Suprapubic skin (tissue), 4 donors: ENCODE results near the gene MAEA. TPM values are rescaled to one million over a fixed set of nuclear protein-coding genes. Genes with fewer than 3 reads are reported as not detected.

Experiments
- DNase-seq, 2 donors: peaks; one replicate each; pipeline ENCODE4 v3.0.0-alpha.2; 2019; ENCODE audit warnings: low spot score in 2 of 2
- H3K27ac ChIP-seq: fragments of 200-600 bp; sonication (generic); one replicate; pipeline ENCODE4 v1.5.1; 2019
- H3K27me3 ChIP-seq: fragments of 200-600 bp; sonication (generic); one replicate; pipeline ENCODE4 v1.5.1; 2019
- H3K36me3 ChIP-seq: fragments of 200-600 bp; sonication (generic); one replicate; pipeline ENCODE4 v1.5.1; 2019
- H3K4me1 ChIP-seq: fragments of 200-600 bp; sonication (generic); one replicate; pipeline ENCODE4 v1.5.1; 2019
- H3K4me3 ChIP-seq: fragments of 200-600 bp; sonication (generic); one replicate; pipeline ENCODE4 v1.5.1; 2019; ENCODE audit warnings: mild to moderate bottlenecking
- H3K9me3 ChIP-seq: fragments of 200-600 bp; sonication (generic); one replicate; pipeline ENCODE4 v1.5.1; 2019
- CTCF ChIP-seq, 2 donors: fragments of 200-600 bp in 1 of 2; fragments of 450-650 bp in 1 of 2; sonication (generic) in 1 of 2; IDR thresholded peaks; one replicate each; pipeline ENCODE4 v1.5.1; 2016 to 2019; ENCODE audit warnings: antibody characterized with exemption in 2 of 2, mild to moderate bottlenecking in 1 of 2, moderate library complexity in 1 of 2
- EP300 ChIP-seq: sonication (generic); formaldehyde crosslinking; IDR thresholded peaks from one replicate; pipeline ENCODE4 v1.6.1; 2017; ENCODE audit warnings: antibody characterized with exemption
- POLR2A ChIP-seq, 2 donors: fragments of 450-650 bp; IDR thresholded peaks; one replicate each; pipeline ENCODE4 v1.6.1; 2017; ENCODE audit warnings: antibody characterized with exemption in 2 of 2, mild to moderate bottlenecking in 2 of 2, moderate library complexity in 2 of 2
- POLR2AphosphoS5 ChIP-seq, 3 donors: sonication (generic); formaldehyde crosslinking; IDR thresholded peaks; one replicate each; pipeline ENCODE4 v1.6.1; 2017; ENCODE audit warnings: antibody characterized with exemption in 3 of 3
- WGBS: methylation state at CpG from one replicate; pipeline ENCODE4 v1.1.5; 2018; 5-methylcytosine and 5-hydroxymethylcytosine counted together
- total RNA-seq, 4 donors: library from RNA; depleted of rRNA; stranded (reverse); fragments of >200 nt; gene quantifications; one replicate each; pipeline ENCODE4 v1.1.0, GENCODE V29; 2016

MAEA gene
- total RNA-seq: 100 to 1,000 TPM in 1 of 4 donors, 10 to 100 TPM in 3; 58.7 to 112 (median 69.5) TPM

GRCh38 chr4:1289207-1290164 lies at the start of gene MAEA:
Gene MAEA (plus strand): TSS chr4:1289891. CDS start chr4:1289914, 23 bp downstream.
- Histone ChIP-seq H3K4me1 (peaks cover 42% of the 10 kb centered on the region), H3K27ac (peak within 1 kb of the TSS; percentile 88), H3K27me3 (no peaks in the 10 kb centered on the region), H3K9me3 (no peaks in the 10 kb centered on the region), H3K36me3 (no peaks in the 10 kb centered on the region), H3K4me3 (peak within 1 kb of the TSS; percentile 97)
- DNase-seq: peak; percentile 98 to 99
- WGBS: 2% methylated on average over 29 of the region's 95 CpGs
- TF ChIP-seq EP300 (no peak), POLR2A (IDR thresholded peaks at IDR 0.05) (peak in 1 of 2 donors; percentile 33), POLR2AphosphoS5 (IDR thresholded peaks at IDR 0.05) (peak; percentile 23 to 53 (median 47)), CTCF (IDR thresholded peaks at IDR 0.05) (no peak)

- peak in 1 of 2 donors; percentile 49 for DNase-seq
- Histone ChIP-seq H3K4me3 (no peak overlapping the region), H3K4me1 (peaks cover 44% of the 10 kb centered on the region), H3K9me3 (no peaks in the 10 kb centered on the region), H3K36me3 (peaks cover 59% of the 10 kb centered on the region), H3K27me3 (no peaks in the 10 kb centered on the region), H3K27ac (no peak overlapping the region)
- WGBS: 85% methylated on average over 11 of the region's 22 CpGs
- TF ChIP-seq EP300 (no peak), POLR2A (IDR thresholded peaks at IDR 0.05) (no peak)
These were observed 49.8 kb upstream of the MAEA start for GRCh38 chr4:1239950-1240307.

- Histone ChIP-seq H3K36me3 (peaks cover 49% of the 10 kb centered on the region), H3K27me3 (no peaks in the 10 kb centered on the region), H3K9me3 (no peaks in the 10 kb centered on the region), H3K4me3 (no peak overlapping the region), H3K4me1 (peaks cover 47% of the 10 kb centered on the region), H3K27ac (no peak overlapping the region)
- TF ChIP-seq POLR2AphosphoS5 (IDR thresholded peaks at IDR 0.05) (no peak), CTCF (IDR thresholded peaks at IDR 0.05) (no peak), EP300 (no peak), POLR2A (IDR thresholded peaks at IDR 0.05) (no peak)
- peak; percentile 62 to 64 for DNase-seq
- WGBS: 93% methylated on average over 14 of the region's 37 CpGs
These were observed 48.8 kb upstream of the MAEA start for GRCh38 chr4:1240721-1241465.

- H3K9me3 ChIP-seq: no peaks in the 10 kb centered on the region
- no peak overlapping the region for H3K27ac ChIP-seq
- H3K4me1 ChIP-seq: peaks cover 51% of the 10 kb centered on the region
- WGBS: 82% methylated on average over 11 of the region's 21 CpGs
- peaks cover 43% of the 10 kb centered on the region for H3K36me3 ChIP-seq
- H3K27me3 ChIP-seq: no peaks in the 10 kb centered on the region
- no peak overlapping the region for H3K4me3 ChIP-seq
- peak; percentile 57 to 71 for DNase-seq
- TF ChIP-seq EP300 (no peak), CTCF (IDR thresholded peaks at IDR 0.05) (no peak), POLR2A (IDR thresholded peaks at IDR 0.05) (no peak), POLR2AphosphoS5 (IDR thresholded peaks at IDR 0.05) (no peak)
These were observed 48.2 kb upstream of the MAEA start for GRCh38 chr4:1241466-1241935.

GRCh38 chr4:1241936-1242505 lies 47.7 kb upstream of the MAEA start:
- H3K27ac ChIP-seq: no peak overlapping the region
- no peaks in the 10 kb centered on the region for H3K27me3 ChIP-seq
- no peak overlapping the region for H3K4me3 ChIP-seq
- H3K9me3 ChIP-seq: no peaks in the 10 kb centered on the region
- peaks cover 38% of the 10 kb centered on the region for H3K36me3 ChIP-seq
- H3K4me1 ChIP-seq: peaks cover 56% of the 10 kb centered on the region
- 80% methylated on average over 16 of the region's 24 CpGs for WGBS
- DNase-seq: peak; percentile 40 to 42
- TF ChIP-seq EP300 (no peak), POLR2AphosphoS5 (IDR thresholded peaks at IDR 0.05) (no peak), CTCF (IDR thresholded peaks at IDR 0.05) (no peak), POLR2A (IDR thresholded peaks at IDR 0.05) (no peak)
